ENCODE data around the gene PLA2G6. TPM values are rescaled to one million over a fixed set of nuclear protein-coding genes. Genes with fewer than 3 reads are reported as not detected.

PLA2G6 gene
- total RNA-seq, 1 experiment from 2014 or later: 2.5 TPM

- DNase-seq (ENCODE audit: low spot score): no peak
Observed at GRCh38 chr22:38214302-38215056, 32.8 kb upstream of the PLA2G6 start.

- DNase-seq (ENCODE audit: low spot score): no peak
Observed at GRCh38 chr22:38213990-38214301, 32.3 kb upstream of the PLA2G6 start.

GRCh38 chr22:38213319-38213989 is 31.8 kb upstream of the PLA2G6 start:
- no peak for DNase-seq (ENCODE audit: low spot score)

- no peak for DNase-seq (ENCODE audit: low spot score)
Observed at GRCh38 chr22:38212442-38212841, 30.8 kb upstream of the PLA2G6 start.

GRCh38 chr22:38211556-38211955 is 29.9 kb upstream of the PLA2G6 start:
- DNase-seq (ENCODE audit: low spot score): no peak

GRCh38 chr22:38208551-38208968 is 26.9 kb upstream of the PLA2G6 start:
- no peak for DNase-seq (ENCODE audit: low spot score)

- DNase-seq (ENCODE audit: low spot score): no peak
Observed at GRCh38 chr22:38207898-38208432, 26.3 kb upstream of the PLA2G6 start.

GRCh38 chr22:38205261-38206128 is 23.9 kb upstream of the PLA2G6 start:
- no peak for DNase-seq (ENCODE audit: low spot score)

- DNase-seq (ENCODE audit: low spot score): no peak
Observed at GRCh38 chr22:38204784-38205183, 23.2 kb upstream of the PLA2G6 start.

- DNase-seq (ENCODE audit: low spot score): no peak
Observed at GRCh38 chr22:38203855-38204514, 22.4 kb upstream of the PLA2G6 start.

GRCh38 chr22:38203090-38203810 is 21.6 kb upstream of the PLA2G6 start:
- no peak for DNase-seq (ENCODE audit: low spot score)

GRCh38 chr22:38202437-38203089 is 20.9 kb upstream of the PLA2G6 start:
- peak; percentile 58 for DNase-seq (ENCODE audit: low spot score)

- peak; percentile 94 for DNase-seq (ENCODE audit: low spot score)
Observed at GRCh38 chr22:38201711-38202436, 20.2 kb upstream of the PLA2G6 start, which contains the start of gene MAFF. Gene MAFF, plus strand, starts transcription at chr22:38201994. Its CDS starts 11,860 bp downstream, at chr22:38213854.

- no peak for DNase-seq (ENCODE audit: low spot score)
Observed at GRCh38 chr22:38201371-38201710, 19.7 kb upstream of the PLA2G6 start.

- DNase-seq (ENCODE audit: low spot score): no peak
Observed at GRCh38 chr22:38199826-38200559, 18.4 kb upstream of the PLA2G6 start.

GRCh38 chr22:38196791-38197419 is 15.3 kb upstream of the PLA2G6 start:
- no peak for DNase-seq (ENCODE audit: low spot score)

GRCh38 chr22:38193580-38193979 is 11.9 kb upstream of the PLA2G6 start:
- DNase-seq (ENCODE audit: low spot score): no peak

- no peak for DNase-seq (ENCODE audit: low spot score)
Observed at GRCh38 chr22:38192475-38192863, 10.8 kb upstream of the PLA2G6 start.
